Gastrocnemius medialis (tissue), 4 donors: ENCODE results near the gene PALLD.

Experiments
- CTCF ChIP-seq, 5 experiments: fragments of 450-650 bp in 3 of 5; fragments of 200-600 bp in 2 of 5; sonication (generic) in 2 of 5; IDR thresholded peaks in 4 of 5; conservative IDR thresholded peaks in 1 of 5; 1 replicate in 4 of 5; 2 replicates in 1 of 5; pipeline ENCODE4 v1.5.1; 2016 to 2019; ENCODE audit warnings: antibody characterized with exemption in 5 of 5, mild to moderate bottlenecking in 3 of 5, moderate library complexity in 3 of 5
- POLR2A ChIP-seq, 2 donors: fragments of 450-650 bp; IDR thresholded peaks; one replicate each; pipeline ENCODE4 v1.6.1; 2017; ENCODE audit warnings: antibody characterized with exemption in 2 of 2, mild to moderate bottlenecking in 2 of 2, moderate library complexity in 2 of 2

- TF ChIP-seq CTCF (IDR thresholded peaks at IDR 0.05 in 4 of 5, conservative IDR thresholded peaks at IDR 0.05 in 1 of 5) (no peak), POLR2A (IDR thresholded peaks at IDR 0.05) (no peak)
Measured at GRCh38 chr4:168615294-168616065, 118.6 kb downstream of the PALLD start.
